GM23338 (cell line): ENCODE results near the gene FBXW11. TPM values are rescaled to one million over a fixed set of nuclear protein-coding genes. Genes with fewer than 3 reads are reported as not detected.
A peak's percentile ranks its signal among the peaks of the same experiment; 100 is the strongest.

Experiments used
- ATAC-seq: fragments of 200-7000 bp; cut with Tn5 transposase; 3 replicates; pipeline ENCODE4 v1.9.1; 2020
- DNase-seq: peaks from one replicate; pipeline ENCODE4 v3.0.0-alpha.2; 2015; ENCODE audit warnings: low spot score
- H2AFZ ChIP-seq: fragments of 200-600 bp; sonication (generic); 2 replicates; pipeline ENCODE4 v1.8.0; 2016; ENCODE audit warnings: antibody characterized with exemption, mild to moderate bottlenecking, moderate library complexity
- H3F3A ChIP-seq: fragments of 200-600 bp; sonication (generic); replicated peaks from 2 replicates; pipeline ENCODE4 v1.8.0; 2017; ENCODE audit warnings: antibody characterized with exemption, mixed run types, low read depth
- H3K27ac ChIP-seq: fragments of 200-600 bp; sonication (generic); 2 replicates; pipeline ENCODE4 v1.6.1; 2016; ENCODE audit warnings: low read depth
- H3K27me3 ChIP-seq: fragments of 200-600 bp; sonication (generic); 2 replicates; pipeline ENCODE4 v1.8.0; 2016; ENCODE audit warnings: mild to moderate bottlenecking, mixed run types, moderate library complexity; ENCODE audit not compliant: insufficient read depth
- H3K36me3 ChIP-seq: fragments of 200-600 bp; sonication (generic); 2 replicates; pipeline ENCODE4 v1.8.0; 2016; ENCODE audit warnings: mild to moderate bottlenecking; ENCODE audit not compliant: insufficient read depth
- H3K4me1 ChIP-seq: fragments of 200-600 bp; sonication (generic); 2 replicates; pipeline ENCODE4 v1.8.0; 2016; ENCODE audit warnings: mild to moderate bottlenecking, moderate library complexity; ENCODE audit not compliant: insufficient read depth
- H3K4me2 ChIP-seq: fragments of 200-600 bp; sonication (generic); 2 replicates; pipeline ENCODE4 v1.7.1; 2017; ENCODE audit warnings: mixed run types
- H3K4me3 ChIP-seq: fragments of 200-600 bp; sonication (generic); 2 replicates; pipeline ENCODE4 v1.6.1; 2016; ENCODE audit warnings: mixed run types
- H3K79me2 ChIP-seq: fragments of 200-600 bp; sonication (generic); replicated peaks from 2 replicates; pipeline ENCODE4 v1.8.0; 2017; ENCODE audit warnings: mild to moderate bottlenecking; ENCODE audit not compliant: insufficient read depth
- H3K9me2 ChIP-seq: fragments of 200-600 bp; sonication (generic); 2 replicates; pipeline ENCODE4 v1.8.0; 2017; ENCODE audit not compliant: insufficient read depth
- H4K20me1 ChIP-seq: fragments of 200-600 bp; sonication (generic); replicated peaks from 2 replicates; pipeline ENCODE4 v1.8.0; 2017; ENCODE audit warnings: mild to moderate bottlenecking; ENCODE audit not compliant: insufficient read depth
- H3K27ac Mint-ChIP-seq: 2 replicates; pipeline ENCODE4 v1.8.0; 2020; ENCODE audit warnings: inconsistent platforms, mild to moderate bottlenecking, moderate library complexity, mixed read lengths
- H3K27me3 Mint-ChIP-seq: 3 replicates; pipeline ENCODE4 v1.8.0; 2022; ENCODE audit warnings: low read depth, mild to moderate bottlenecking, moderate library complexity, mixed read lengths, inconsistent platforms; ENCODE audit not compliant: insufficient read depth, poor library complexity
- H3K36me3 Mint-ChIP-seq: 3 replicates; pipeline ENCODE4 v1.8.0; 2021; ENCODE audit warnings: low read depth, mild to moderate bottlenecking, inconsistent platforms, moderate library complexity, mixed read lengths
- H3K4me1 Mint-ChIP-seq: 3 replicates; pipeline ENCODE4 v1.8.0; 2020; ENCODE audit warnings: mild to moderate bottlenecking, inconsistent platforms, mixed read lengths
- H3K4me3 Mint-ChIP-seq: 3 replicates; pipeline ENCODE4 v1.8.0; 2021; ENCODE audit warnings: moderate library complexity, mild to moderate bottlenecking, inconsistent platforms, mixed read lengths
- H3K9me3 Mint-ChIP-seq: 3 replicates; pipeline ENCODE4 v1.8.0; 2020; ENCODE audit warnings: moderate library complexity, mild to moderate bottlenecking, inconsistent platforms, mixed read lengths
- CREB1 ChIP-seq: fragments of 250-450 bp; sonication (Bioruptor Pico); IDR thresholded peaks from 2 replicates; pipeline ENCODE4 v1.5.0; 2020; ENCODE audit warnings: low read depth, mild to moderate bottlenecking, moderate library complexity
- ETS1 ChIP-seq: IDR thresholded peaks from 2 replicates; pipeline ENCODE4 v1.6.1; 2016; ENCODE audit warnings: antibody characterized with exemption
- EZH2 ChIP-seq: fragments of 200-600 bp; sonication (generic); IDR thresholded peaks from one replicate; pipeline ENCODE4 v1.8.0; 2017; ENCODE audit warnings: antibody characterized with exemption, mild to moderate bottlenecking, low read depth; ENCODE audit not compliant: unreplicated experiment
- EZH2phosphoT487 ChIP-seq: fragments of 200-600 bp; sonication (generic); IDR thresholded peaks from one replicate; pipeline ENCODE4 v1.8.1; 2018; ENCODE audit warnings: antibody characterized with exemption; ENCODE audit not compliant: unreplicated experiment
- JUNB ChIP-seq: IDR thresholded peaks from one replicate; pipeline ENCODE4 v1.6.1; 2016; ENCODE audit warnings: antibody characterized with exemption; ENCODE audit not compliant: unreplicated experiment
- NANOG ChIP-seq: IDR thresholded peaks from 2 replicates; pipeline ENCODE4 v1.6.1; 2016; ENCODE audit warnings: antibody characterized with exemption, borderline replicate concordance
- POLR2AphosphoS5 ChIP-seq: IDR thresholded peaks from 2 replicates; pipeline ENCODE4 v1.6.1; 2016; ENCODE audit warnings: antibody characterized with exemption, low read depth
- REST ChIP-seq: IDR thresholded peaks from one replicate; pipeline ENCODE4 v1.6.1; 2018; ENCODE audit warnings: antibody characterized with exemption; ENCODE audit not compliant: unreplicated experiment
- STAT1 ChIP-seq: IDR thresholded peaks from one replicate; pipeline ENCODE4 v1.6.1; 2016; ENCODE audit warnings: antibody characterized with exemption; ENCODE audit not compliant: unreplicated experiment
- ZNF114 ChIP-seq: fragments of 250-450 bp; sonication (Bioruptor Pico); IDR thresholded peaks from 2 replicates; pipeline ENCODE4 v1.5.0; 2020; ENCODE audit warnings: mild to moderate bottlenecking, moderate library complexity
- ZNF331 ChIP-seq: fragments of 250-450 bp; sonication (Bioruptor Pico); IDR thresholded peaks from 2 replicates; pipeline ENCODE4 v1.5.0; 2020; ENCODE audit warnings: low read depth, mild to moderate bottlenecking, moderate library complexity
- polyA plus RNA-seq: library from polyadenylated mRNA; unstranded; fragments of >200 nt; fragmentation: Nextera tagmentation; extraction: Ambion mirVana; gene quantifications from 2 replicates; pipeline ENCODE4 v1.2.1, GENCODE V29; 2016
- total RNA-seq: library from RNA; depleted of rRNA; stranded (reverse); fragments of >200 nt; shearing (Covaris generic); gene quantifications from 2 replicates; pipeline ENCODE4 v1.2.3, GENCODE V29; 2014
- TF ChIP-seq, protein P1 (sequence below): fragments of 250-450 bp; sonication (Bioruptor Pico); IDR thresholded peaks from 2 replicates; pipeline ENCODE4 v1.5.0; 2020; ENCODE audit warnings: mild to moderate bottlenecking, moderate library complexity
- TF ChIP-seq, protein P2 (sequence below), 2 experiments: fragments of 200-600 bp in 1 of 2; sonication (generic) in 1 of 2; conservative IDR thresholded peaks; 2 replicates each; pipeline versions ENCODE4 v1.5.1 to v1.6.1; 2016 to 2017; ENCODE audit warnings: antibody characterized with exemption in 2 of 2, low read depth in 2 of 2, mild to moderate bottlenecking in 2 of 2, moderate library complexity in 1 of 2

FBXW11 gene
- total and polyA plus RNA-seq, 2 experiments from 2014 or later, result 45.0 to 88.0 TPM

DNA sequence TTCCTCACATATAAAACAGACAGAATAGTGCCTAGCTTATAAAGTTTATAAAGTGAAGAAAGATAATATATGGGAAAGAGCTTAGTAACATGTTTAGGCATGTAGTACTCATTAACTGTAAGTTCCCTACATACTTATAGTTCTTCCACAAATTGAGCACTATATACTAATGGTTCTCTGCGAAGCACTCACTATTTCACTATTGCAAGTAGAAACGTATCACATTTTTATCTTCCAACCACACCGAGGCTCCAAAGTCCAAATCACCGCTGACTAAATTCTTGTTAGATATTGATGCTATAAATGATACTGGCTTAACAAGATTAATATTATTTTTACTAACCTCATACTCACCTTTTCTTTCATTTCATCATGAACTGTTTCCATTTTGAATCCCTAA lies 61.0 kb downstream of the FBXW11 start:
- no peak for DNase-seq
- TF ChIP-seq CREB1 (CRISPR knock-in tag) (no peak), REST (no peak), EZH2 (no peak), JUNB (no peak), POLR2AphosphoS5 (no peak), STAT1 (no peak), EZH2phosphoT487 (no peak), ZNF114 (CRISPR knock-in tag) (no peak), ZNF331 (no peak), ETS1 (no peak), NANOG (no peak)
- TF ChIP-seq, protein P1, sequence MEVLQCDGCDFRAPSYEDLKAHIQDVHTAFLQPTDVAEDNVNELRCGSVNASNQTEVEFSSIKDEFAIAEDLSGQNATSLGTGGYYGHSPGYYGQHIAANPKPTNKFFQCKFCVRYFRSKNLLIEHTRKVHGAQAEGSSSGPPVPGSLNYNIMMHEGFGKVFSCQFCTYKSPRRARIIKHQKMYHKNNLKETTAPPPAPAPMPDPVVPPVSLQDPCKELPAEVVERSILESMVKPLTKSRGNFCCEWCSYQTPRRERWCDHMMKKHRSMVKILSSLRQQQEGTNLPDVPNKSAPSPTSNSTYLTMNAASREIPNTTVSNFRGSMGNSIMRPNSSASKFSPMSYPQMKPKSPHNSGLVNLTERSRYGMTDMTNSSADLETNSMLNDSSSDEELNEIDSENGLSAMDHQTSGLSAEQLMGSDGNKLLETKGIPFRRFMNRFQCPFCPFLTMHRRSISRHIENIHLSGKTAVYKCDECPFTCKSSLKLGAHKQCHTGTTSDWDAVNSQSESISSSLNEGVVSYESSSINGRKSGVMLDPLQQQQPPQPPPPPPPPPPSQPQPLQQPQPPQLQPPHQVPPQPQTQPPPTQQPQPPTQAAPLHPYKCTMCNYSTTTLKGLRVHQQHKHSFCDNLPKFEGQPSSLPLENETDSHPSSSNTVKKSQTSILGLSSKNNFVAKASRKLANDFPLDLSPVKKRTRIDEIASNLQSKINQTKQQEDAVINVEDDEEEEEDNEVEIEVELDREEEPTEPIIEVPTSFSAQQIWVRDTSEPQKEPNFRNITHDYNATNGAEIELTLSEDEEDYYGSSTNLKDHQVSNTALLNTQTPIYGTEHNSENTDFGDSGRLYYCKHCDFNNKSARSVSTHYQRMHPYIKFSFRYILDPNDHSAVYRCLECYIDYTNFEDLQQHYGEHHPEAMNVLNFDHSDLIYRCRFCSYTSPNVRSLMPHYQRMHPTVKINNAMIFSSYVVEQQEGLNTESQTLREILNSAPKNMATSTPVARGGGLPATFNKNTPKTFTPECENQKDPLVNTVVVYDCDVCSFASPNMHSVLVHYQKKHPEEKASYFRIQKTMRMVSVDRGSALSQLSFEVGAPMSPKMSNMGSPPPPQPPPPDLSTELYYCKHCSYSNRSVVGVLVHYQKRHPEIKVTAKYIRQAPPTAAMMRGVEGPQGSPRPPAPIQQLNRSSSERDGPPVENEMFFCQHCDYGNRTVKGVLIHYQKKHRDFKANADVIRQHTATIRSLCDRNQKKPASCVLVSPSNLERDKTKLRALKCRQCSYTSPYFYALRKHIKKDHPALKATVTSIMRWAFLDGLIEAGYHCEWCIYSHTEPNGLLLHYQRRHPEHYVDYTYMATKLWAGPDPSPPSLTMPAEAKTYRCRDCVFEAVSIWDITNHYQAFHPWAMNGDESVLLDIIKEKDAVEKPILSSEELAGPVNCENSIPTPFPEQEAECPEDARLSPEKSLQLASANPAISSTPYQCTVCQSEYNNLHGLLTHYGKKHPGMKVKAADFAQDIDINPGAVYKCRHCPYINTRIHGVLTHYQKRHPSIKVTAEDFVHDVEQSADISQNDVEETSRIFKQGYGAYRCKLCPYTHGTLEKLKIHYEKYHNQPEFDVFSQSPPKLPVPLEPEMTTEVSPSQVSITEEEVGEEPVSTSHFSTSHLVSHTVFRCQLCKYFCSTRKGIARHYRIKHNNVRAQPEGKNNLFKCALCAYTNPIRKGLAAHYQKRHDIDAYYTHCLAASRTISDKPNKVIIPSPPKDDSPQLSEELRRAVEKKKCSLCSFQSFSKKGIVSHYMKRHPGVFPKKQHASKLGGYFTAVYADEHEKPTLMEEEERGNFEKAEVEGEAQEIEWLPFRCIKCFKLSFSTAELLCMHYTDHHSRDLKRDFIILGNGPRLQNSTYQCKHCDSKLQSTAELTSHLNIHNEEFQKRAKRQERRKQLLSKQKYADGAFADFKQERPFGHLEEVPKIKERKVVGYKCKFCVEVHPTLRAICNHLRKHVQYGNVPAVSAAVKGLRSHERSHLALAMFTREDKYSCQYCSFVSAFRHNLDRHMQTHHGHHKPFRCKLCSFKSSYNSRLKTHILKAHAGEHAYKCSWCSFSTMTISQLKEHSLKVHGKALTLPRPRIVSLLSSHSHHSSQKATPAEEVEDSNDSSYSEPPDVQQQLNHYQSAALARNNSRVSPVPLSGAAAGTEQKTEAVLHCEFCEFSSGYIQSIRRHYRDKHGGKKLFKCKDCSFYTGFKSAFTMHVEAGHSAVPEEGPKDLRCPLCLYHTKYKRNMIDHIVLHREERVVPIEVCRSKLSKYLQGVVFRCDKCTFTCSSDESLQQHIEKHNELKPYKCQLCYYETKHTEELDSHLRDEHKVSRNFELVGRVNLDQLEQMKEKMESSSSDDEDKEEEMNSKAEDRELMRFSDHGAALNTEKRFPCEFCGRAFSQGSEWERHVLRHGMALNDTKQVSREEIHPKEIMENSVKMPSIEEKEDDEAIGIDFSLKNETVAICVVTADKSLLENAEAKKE (CRISPR knock-in tag), result no peak
- TF ChIP-seq, protein P2, sequence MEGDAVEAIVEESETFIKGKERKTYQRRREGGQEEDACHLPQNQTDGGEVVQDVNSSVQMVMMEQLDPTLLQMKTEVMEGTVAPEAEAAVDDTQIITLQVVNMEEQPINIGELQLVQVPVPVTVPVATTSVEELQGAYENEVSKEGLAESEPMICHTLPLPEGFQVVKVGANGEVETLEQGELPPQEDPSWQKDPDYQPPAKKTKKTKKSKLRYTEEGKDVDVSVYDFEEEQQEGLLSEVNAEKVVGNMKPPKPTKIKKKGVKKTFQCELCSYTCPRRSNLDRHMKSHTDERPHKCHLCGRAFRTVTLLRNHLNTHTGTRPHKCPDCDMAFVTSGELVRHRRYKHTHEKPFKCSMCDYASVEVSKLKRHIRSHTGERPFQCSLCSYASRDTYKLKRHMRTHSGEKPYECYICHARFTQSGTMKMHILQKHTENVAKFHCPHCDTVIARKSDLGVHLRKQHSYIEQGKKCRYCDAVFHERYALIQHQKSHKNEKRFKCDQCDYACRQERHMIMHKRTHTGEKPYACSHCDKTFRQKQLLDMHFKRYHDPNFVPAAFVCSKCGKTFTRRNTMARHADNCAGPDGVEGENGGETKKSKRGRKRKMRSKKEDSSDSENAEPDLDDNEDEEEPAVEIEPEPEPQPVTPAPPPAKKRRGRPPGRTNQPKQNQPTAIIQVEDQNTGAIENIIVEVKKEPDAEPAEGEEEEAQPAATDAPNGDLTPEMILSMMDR (conservative IDR thresholded peaks at IDR 0.05; ENCODE audit: low read depth in 2 of 2), result no peak
- no peak for ATAC-seq
- Histone ChIP-seq H3K4me3 (no peak overlapping the region), H3K27me3 (no peaks in the 10 kb centered on the region), H3F3A (no peaks in the 10 kb centered on the region), H3K4me2 (no peak overlapping the region), H3K36me3 (no peaks in the 10 kb centered on the region), H3K4me1 (peaks cover 12% of the 10 kb centered on the region; the same call in 1 of the 2 replicates), H3K79me2 (peaks cover 96% of the 10 kb centered on the region), H3K27ac (peak overlapping the region; percentile 22; the same call in 1 of the 2 replicates), H2AFZ (no peak overlapping the region), H3K9me2 (no peaks in the 10 kb centered on the region), H4K20me1 (peaks cover 35% of the 10 kb centered on the region)
- Mint-ChIP-seq H3K36me3 (no peaks in the 10 kb centered on the region), H3K27me3 (peaks cover 3% of the 10 kb centered on the region), H3K4me1 (peaks cover 24% of the 10 kb centered on the region), H3K4me3 (no peak overlapping the region), H3K9me3 (no peaks in the 10 kb centered on the region), H3K27ac (no peak overlapping the region)
